ENCODE results near the gene SORCS1.

Gene SORCS1

GRCh38 chr10:106746868-106747267, 417.6 kb downstream of the SORCS1 start:
- Histone ChIP-seq H3K36me3 (replicated peaks; ENCODE audit: insufficient read depth, low read length) (no peaks in the 10 kb centered on the region), H2AFZ (ENCODE audit: low read length) (no peak overlapping the region), H3K79me2 (ENCODE audit: low read length) (no peaks in the 10 kb centered on the region), H3K9me3 (replicated peaks; ENCODE audit: insufficient read depth, low read length) (no peaks in the 10 kb centered on the region), H3K4me1 (ENCODE audit: low read length) (no peaks in the 10 kb centered on the region), H3K4me3 (ENCODE audit: low read length) (no peak overlapping the region), H3K27me3 (replicated peaks; ENCODE audit: insufficient read depth, low read length) (no peaks in the 10 kb centered on the region), H3K9me2 (replicated peaks; ENCODE audit: insufficient read depth, low read length) (no peaks in the 10 kb centered on the region), H3K4me2 (ENCODE audit: low read depth, low read length) (no peak overlapping the region), H3K9ac (ENCODE audit: low read length) (no peak overlapping the region), H3F3A (ENCODE audit: insufficient read depth, low read length) (no peaks in the 10 kb centered on the region), H4K20me1 (ENCODE audit: insufficient read depth, low read length) (no peaks in the 10 kb centered on the region), H3K27ac (ENCODE audit: low read length) (no peak overlapping the region)
- DNase-seq = no peak
- TF ChIP-seq CTCF (IDR thresholded peaks at IDR 0.05; ENCODE audit: low read length) = no peak
- TF ChIP-seq EZH2phosphoT487 (IDR thresholded peaks at IDR 0.05; ENCODE audit: low read length) = no peak
- TF ChIP-seq EZH2 (optimal IDR thresholded peaks at IDR 0.05; ENCODE audit: low read depth, low read length) = no peak

DNA sequence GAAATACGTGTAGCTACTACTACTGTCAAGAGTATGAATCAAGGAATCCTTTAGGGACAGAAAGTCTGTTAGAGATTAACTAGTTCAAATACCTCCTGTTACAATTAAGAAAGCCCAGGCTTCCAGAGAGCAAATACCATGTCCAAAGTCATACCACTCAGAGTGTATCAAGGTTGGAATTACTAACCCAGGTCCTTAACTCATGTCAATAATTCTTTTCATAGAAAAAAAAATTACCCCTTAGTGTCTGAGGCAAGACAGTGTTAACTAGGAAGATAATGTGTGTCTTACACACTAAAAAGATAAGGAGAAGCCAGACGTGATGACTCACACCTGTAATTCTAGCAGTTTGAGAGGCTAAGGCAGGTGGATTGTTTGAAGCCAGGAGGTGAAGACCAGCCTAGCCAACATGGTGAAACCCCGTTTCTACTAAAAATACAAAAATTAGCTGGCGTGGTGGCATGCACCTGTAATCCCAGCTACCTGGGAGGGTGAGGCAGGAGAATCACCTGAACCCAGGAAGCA, 423.4 kb downstream of the SORCS1 start:
- no peak for DNase-seq
- Histone ChIP-seq H3K27me3 (replicated peaks; ENCODE audit: insufficient read depth, low read length) (no peaks in the 10 kb centered on the region), H3K79me2 (ENCODE audit: low read length) (no peaks in the 10 kb centered on the region), H3K9me3 (replicated peaks; ENCODE audit: insufficient read depth, low read length) (no peaks in the 10 kb centered on the region), H3K4me1 (ENCODE audit: low read length) (no peaks in the 10 kb centered on the region), H3K27ac (ENCODE audit: low read length) (no peak overlapping the region), H3K9me2 (replicated peaks; ENCODE audit: insufficient read depth, low read length) (no peaks in the 10 kb centered on the region), H3F3A (ENCODE audit: insufficient read depth, low read length) (no peaks in the 10 kb centered on the region), H2AFZ (ENCODE audit: low read length) (no peak overlapping the region), H3K4me2 (ENCODE audit: low read depth, low read length) (no peak overlapping the region), H4K20me1 (ENCODE audit: insufficient read depth, low read length) (no peaks in the 10 kb centered on the region), H3K9ac (ENCODE audit: low read length) (no peak overlapping the region), H3K4me3 (ENCODE audit: low read length) (no peak overlapping the region), H3K36me3 (replicated peaks; ENCODE audit: insufficient read depth, low read length) (no peaks in the 10 kb centered on the region)
- TF ChIP-seq CTCF (IDR thresholded peaks at IDR 0.05; ENCODE audit: low read length) (no peak), EZH2 (optimal IDR thresholded peaks at IDR 0.05; ENCODE audit: low read depth, low read length) (no peak), EZH2phosphoT487 (IDR thresholded peaks at IDR 0.05; ENCODE audit: low read length) (no peak)

- H3K9ac ChIP-seq (ENCODE audit: low read length) = no peak overlapping the region
- H3K9me2 ChIP-seq (replicated peaks; ENCODE audit: insufficient read depth, low read length) = no peaks in the 10 kb centered on the region
- no peaks in the 10 kb centered on the region for H3K79me2 ChIP-seq (ENCODE audit: low read length)
- no peak for DNase-seq
- H3K36me3 ChIP-seq (replicated peaks; ENCODE audit: insufficient read depth, low read length) = no peaks in the 10 kb centered on the region
- H3K27ac ChIP-seq (ENCODE audit: low read length) = no peak overlapping the region
- H3K4me3 ChIP-seq (ENCODE audit: low read length) = no peak overlapping the region
- H3K27me3 ChIP-seq (replicated peaks; ENCODE audit: insufficient read depth, low read length) = no peaks in the 10 kb centered on the region
- H3F3A ChIP-seq (ENCODE audit: insufficient read depth, low read length) = no peaks in the 10 kb centered on the region
- H4K20me1 ChIP-seq (ENCODE audit: insufficient read depth, low read length) = no peaks in the 10 kb centered on the region
- H2AFZ ChIP-seq (ENCODE audit: low read length) = no peak overlapping the region
- H3K4me2 ChIP-seq (ENCODE audit: low read depth, low read length) = no peak overlapping the region
- TF ChIP-seq EZH2phosphoT487 (IDR thresholded peaks at IDR 0.05; ENCODE audit: low read length) (no peak), EZH2 (optimal IDR thresholded peaks at IDR 0.05; ENCODE audit: low read depth, low read length) (no peak), CTCF (IDR thresholded peaks at IDR 0.05; ENCODE audit: low read length) (no peak)
- no peaks in the 10 kb centered on the region for H3K9me3 ChIP-seq (replicated peaks; ENCODE audit: insufficient read depth, low read length)
- no peaks in the 10 kb centered on the region for H3K4me1 ChIP-seq (ENCODE audit: low read length)
Observed at GRCh38 chr10:106740071-106740470, 424.4 kb downstream of the SORCS1 start.
